Sigmoid colon (tissue), 4 donors: ENCODE results near the gene MYH14.

Source experiments
- CTCF ChIP-seq, 4 experiments: fragments of 450-650 bp in 3 of 4; fragments of 200-600 bp in 1 of 4; IDR thresholded peaks; one replicate each; pipeline ENCODE4 v1.5.1; 2016 to 2019; ENCODE audit warnings: antibody characterized with exemption in 4 of 4, mild to moderate bottlenecking in 3 of 4, moderate library complexity in 2 of 4
- EP300 ChIP-seq, 4 donors: sonication (generic); formaldehyde crosslinking; IDR thresholded peaks; one replicate each; pipeline ENCODE4 v1.6.1; 2017; ENCODE audit warnings: antibody characterized with exemption in 4 of 4
- POLR2AphosphoS5 ChIP-seq, 4 donors: sonication (generic); formaldehyde crosslinking; IDR thresholded peaks; one replicate each; pipeline ENCODE4 v1.6.1; 2017; ENCODE audit warnings: antibody characterized with exemption in 4 of 4

GRCh38 chr19:50352242-50352641 lies 148.8 kb downstream of the MYH14 start:
- TF ChIP-seq CTCF (IDR thresholded peaks at IDR 0.05) (no peak), POLR2AphosphoS5 (IDR thresholded peaks at IDR 0.05) (no peak), EP300 (IDR thresholded peaks at IDR 0.05) (no peak)
